K562 (cell line): ENCODE measurements around the gene TOM1. TPM values are rescaled to one million over a fixed set of nuclear protein-coding genes. Genes with fewer than 3 reads are reported as not detected.

Experiments
- MAZ ChIP-seq, 2 experiments: fragments of 450-650 bp in 1 of 2; sonication (generic) in 1 of 2; formaldehyde crosslinking; IDR thresholded peaks in 1 of 2; conservative IDR thresholded peaks in 1 of 2; 2 replicates each; pipeline versions ENCODE4 v1.4.0 to v1.5.0; 2020; ENCODE audit warnings: mild to moderate bottlenecking in 1 of 2, missing genetic modification reagents in 1 of 2
- MITF ChIP-seq: IDR thresholded peaks from 2 replicates; pipeline ENCODE4 v1.6.1; 2014; ENCODE audit warnings: antibody characterized with exemption
- POLR2G ChIP-seq: fragments of 200-400 bp; formaldehyde crosslinking; IDR thresholded peaks from 2 replicates; pipeline ENCODE4 v1.6.1; 2017; ENCODE audit warnings: low read depth, mild to moderate bottlenecking, antibody characterized with exemption, low read length, moderate library complexity
- PRDM10 ChIP-seq: fragments of 450-650 bp; IDR thresholded peaks from 2 replicates; pipeline ENCODE4 v1.6.1; 2018; ENCODE audit not compliant: partially characterized antibody
- STAT5B ChIP-seq: fragments of 250-450 bp; sonication (Bioruptor Pico); IDR thresholded peaks from 2 replicates; pipeline ENCODE4 v1.8.0; 2021; ENCODE audit warnings: mild to moderate bottlenecking, inconsistent platforms
- ZFX ChIP-seq: sonication (generic); formaldehyde crosslinking; IDR thresholded peaks from 2 replicates; pipeline ENCODE4 v1.8.0; 2022; ENCODE audit warnings: mild to moderate bottlenecking, missing genetic modification reagents, moderate library complexity
- ZNF584 ChIP-seq: fragments of 200-800 bp; sonication (Bioruptor generic); IDR thresholded peaks from 2 replicates; pipeline ENCODE4 v1.6.1; 2016; ENCODE audit warnings: low read depth, mild to moderate bottlenecking, missing genetic modification characterization, missing compliant biosample characterization
- polyA plus RNA-seq, 8 experiments: library from polyadenylated mRNA; depleted of rRNA in 4 of 8; stranded (reverse) in 5 of 8; unstranded in 3 of 8; fragments of >200 nt; fragmentation: Nextera tagmentation in 2 of 8; fragmentation: Illumina TruSeq in 1 of 8; extraction: Ambion mirVana in 2 of 8; extraction: Trizol in 1 of 8; gene quantifications; 2 replicates each; pipeline versions ENCODE4 v1.2.1 to v1.2.3, GENCODE V29; 2011 to 2014; ENCODE audit warnings: inconsistent platforms in 1 of 8, missing spikeins in 1 of 8
- total RNA-seq, 7 experiments: library from RNA; depleted of rRNA in 6 of 7; stranded (reverse); fragments of >200 nt in 6 of 7; fragmentation: Illumina TruSeq in 2 of 7; extraction: Trizol in 2 of 7; gene quantifications; 2 replicates each; pipeline versions ENCODE4 v1.2.1 to v1.2.3, GENCODE V29; 2011 to 2021; ENCODE audit warnings: low replicate concordance in 1 of 7

TOM1 gene
- total and polyA plus RNA-seq, 9 of the 15 experiments (the other 6 are each of a cell fraction or from before 2014, with no cell fraction given) = 0.64 to 20.6 (median 12.0) TPM

GRCh38 chr22:35299673-35300499 is at the start of gene TOM1 (continued):
- TF ChIP-seq MAZ (CRISPR knock-in tag; conservative IDR thresholded peaks at IDR 0.05 in 1 of 2, IDR thresholded peaks at IDR 0.05 in 1 of 2) (peak in 1 of 2 experiments; percentile 68; a peak in 3 of 4 replicates), MITF (peak; percentile 65; the same call in 1 of the 2 replicates), STAT5B (no peak), POLR2G (peak; percentile 77), ZNF584 (no peak), ZFX (CRISPR knock-in tag) (peak; percentile 61), PRDM10 (no peak)
